ENCODE results near the gene ELAVL1. TPM values are rescaled to one million over a fixed set of nuclear protein-coding genes. Genes with fewer than 3 reads are reported as not detected.

Gene ELAVL1
- total and polyA plus RNA-seq, 2 of the 13 experiments (the other 11 are each of a cell fraction or from before 2014, with no cell fraction given): 27.9 to 38.4 TPM

GRCh38 chr19:7943444-7944176 lies 61.8 kb downstream of the ELAVL1 start, which contains the start of gene TIMM44 (continued):
- TF ChIP-seq, protein P1, sequence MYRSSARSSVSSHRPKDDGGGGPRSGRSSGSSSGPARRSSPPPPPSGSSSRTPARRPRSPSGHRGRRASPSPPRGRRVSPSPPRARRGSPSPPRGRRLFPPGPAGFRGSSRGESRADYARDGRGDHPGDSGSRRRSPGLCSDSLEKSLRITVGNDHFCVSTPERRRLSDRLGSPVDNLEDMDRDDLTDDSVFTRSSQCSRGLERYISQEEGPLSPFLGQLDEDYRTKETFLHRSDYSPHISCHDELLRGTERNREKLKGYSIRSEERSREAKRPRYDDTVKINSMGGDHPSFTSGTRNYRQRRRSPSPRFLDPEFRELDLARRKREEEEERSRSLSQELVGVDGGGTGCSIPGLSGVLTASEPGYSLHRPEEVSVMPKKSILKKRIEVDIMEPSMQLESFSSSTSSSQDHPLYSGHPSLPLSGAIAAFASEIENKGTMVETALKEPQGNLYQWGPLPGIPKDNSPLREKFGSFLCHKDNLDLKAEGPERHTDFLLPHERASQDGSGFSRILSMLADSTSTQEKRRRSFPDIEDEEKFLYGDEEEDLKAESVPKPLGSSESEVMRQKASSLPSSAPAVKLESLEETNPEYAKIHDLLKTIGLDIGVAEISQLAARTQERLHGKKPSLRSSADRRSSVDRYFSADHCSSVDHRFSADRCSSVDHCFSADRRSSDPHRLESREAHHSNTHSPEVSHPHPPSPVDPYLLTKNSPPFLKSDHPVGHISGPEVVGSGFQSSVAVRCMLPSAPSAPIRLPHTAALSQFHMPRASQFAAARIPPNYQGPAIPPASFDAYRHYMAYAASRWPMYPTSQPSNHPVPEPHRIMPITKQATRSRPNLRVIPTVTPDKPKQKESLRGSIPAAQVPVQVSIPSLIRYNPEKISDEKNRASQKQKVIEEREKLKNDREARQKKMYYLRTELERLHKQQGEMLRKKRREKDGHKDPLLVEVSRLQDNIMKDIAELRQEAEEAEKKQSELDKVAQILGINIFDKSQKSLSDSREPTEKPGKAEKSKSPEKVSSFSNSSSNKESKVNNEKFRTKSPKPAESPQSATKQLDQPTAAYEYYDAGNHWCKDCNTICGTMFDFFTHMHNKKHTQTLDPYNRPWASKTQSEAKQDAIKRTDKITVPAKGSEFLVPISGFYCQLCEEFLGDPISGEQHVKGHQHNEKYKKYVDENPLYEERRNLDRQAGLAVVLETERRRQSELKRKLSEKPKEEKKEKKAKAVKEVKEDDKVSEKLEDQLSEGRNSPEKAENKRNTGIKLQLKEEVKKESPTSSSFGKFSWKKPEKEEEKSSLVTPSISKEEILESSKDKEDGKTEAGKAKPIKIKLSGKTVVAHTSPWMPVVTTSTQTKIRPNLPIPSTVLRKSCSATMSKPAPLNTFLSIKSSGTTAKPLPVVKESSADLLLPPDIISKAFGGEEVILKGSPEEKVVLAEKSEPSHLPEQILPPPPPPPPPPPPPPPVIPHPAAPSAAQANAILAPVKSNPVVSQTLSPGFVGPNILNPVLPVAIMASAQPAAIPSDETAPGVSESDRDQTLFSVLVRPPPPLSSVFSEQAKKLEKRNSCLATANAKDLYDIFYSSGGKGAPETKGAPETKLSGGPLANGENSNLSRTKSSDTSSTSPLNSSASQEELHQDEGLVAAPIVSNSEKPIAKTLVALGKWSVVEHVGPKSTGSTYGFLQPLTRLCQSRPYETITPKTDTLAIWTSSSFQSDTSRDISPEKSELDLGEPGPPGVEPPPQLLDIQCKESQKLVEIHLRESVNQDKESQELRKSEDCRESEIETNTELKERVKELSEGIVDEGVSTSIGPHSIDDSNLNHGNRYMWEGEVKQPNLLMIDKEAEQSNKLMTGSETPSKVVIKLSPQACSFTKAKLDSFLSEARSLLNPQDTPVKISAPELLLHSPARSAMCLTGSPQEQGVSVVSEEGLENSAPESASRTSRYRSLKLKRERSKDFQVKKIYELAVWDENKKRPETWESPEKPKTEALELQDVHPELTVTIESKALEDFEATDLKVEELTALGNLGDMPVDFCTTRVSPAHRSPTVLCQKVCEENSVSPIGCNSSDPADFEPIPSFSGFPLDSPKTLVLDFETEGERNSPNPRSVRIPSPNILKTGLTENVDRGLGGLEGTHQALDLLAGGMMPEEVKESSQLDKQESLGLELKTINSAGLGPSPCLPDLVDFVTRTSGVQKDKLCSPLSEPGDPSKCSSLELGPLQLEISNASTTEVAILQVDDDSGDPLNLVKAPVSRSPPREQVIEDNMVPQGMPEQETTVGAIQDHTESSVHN (CRISPR knock-in tag; IDR thresholded peaks at IDR 0.05): no peak
- no peak for TF ChIP-seq GPBP1L1 (CRISPR knock-in tag; IDR thresholded peaks at IDR 0.05)
- TF ChIP-seq, protein P2, sequence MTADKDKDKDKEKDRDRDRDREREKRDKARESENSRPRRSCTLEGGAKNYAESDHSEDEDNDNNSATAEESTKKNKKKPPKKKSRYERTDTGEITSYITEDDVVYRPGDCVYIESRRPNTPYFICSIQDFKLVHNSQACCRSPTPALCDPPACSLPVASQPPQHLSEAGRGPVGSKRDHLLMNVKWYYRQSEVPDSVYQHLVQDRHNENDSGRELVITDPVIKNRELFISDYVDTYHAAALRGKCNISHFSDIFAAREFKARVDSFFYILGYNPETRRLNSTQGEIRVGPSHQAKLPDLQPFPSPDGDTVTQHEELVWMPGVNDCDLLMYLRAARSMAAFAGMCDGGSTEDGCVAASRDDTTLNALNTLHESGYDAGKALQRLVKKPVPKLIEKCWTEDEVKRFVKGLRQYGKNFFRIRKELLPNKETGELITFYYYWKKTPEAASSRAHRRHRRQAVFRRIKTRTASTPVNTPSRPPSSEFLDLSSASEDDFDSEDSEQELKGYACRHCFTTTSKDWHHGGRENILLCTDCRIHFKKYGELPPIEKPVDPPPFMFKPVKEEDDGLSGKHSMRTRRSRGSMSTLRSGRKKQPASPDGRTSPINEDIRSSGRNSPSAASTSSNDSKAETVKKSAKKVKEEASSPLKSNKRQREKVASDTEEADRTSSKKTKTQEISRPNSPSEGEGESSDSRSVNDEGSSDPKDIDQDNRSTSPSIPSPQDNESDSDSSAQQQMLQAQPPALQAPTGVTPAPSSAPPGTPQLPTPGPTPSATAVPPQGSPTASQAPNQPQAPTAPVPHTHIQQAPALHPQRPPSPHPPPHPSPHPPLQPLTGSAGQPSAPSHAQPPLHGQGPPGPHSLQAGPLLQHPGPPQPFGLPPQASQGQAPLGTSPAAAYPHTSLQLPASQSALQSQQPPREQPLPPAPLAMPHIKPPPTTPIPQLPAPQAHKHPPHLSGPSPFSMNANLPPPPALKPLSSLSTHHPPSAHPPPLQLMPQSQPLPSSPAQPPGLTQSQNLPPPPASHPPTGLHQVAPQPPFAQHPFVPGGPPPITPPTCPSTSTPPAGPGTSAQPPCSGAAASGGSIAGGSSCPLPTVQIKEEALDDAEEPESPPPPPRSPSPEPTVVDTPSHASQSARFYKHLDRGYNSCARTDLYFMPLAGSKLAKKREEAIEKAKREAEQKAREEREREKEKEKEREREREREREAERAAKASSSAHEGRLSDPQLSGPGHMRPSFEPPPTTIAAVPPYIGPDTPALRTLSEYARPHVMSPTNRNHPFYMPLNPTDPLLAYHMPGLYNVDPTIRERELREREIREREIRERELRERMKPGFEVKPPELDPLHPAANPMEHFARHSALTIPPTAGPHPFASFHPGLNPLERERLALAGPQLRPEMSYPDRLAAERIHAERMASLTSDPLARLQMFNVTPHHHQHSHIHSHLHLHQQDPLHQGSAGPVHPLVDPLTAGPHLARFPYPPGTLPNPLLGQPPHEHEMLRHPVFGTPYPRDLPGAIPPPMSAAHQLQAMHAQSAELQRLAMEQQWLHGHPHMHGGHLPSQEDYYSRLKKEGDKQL (CRISPR knock-in tag; IDR thresholded peaks at IDR 0.05; ENCODE audit: low read depth): no peak
- TF ChIP-seq ZFYVE20 (CRISPR knock-in tag; IDR thresholded peaks at IDR 0.05; ENCODE audit: borderline replicate concordance, low read depth): 0 out of 2 replicates have a peak, but pooled peaks have one; percentile 30
- TF ChIP-seq ZNF34 (CRISPR knock-in tag; IDR thresholded peaks at IDR 0.05; ENCODE audit: borderline replicate concordance): peak; percentile 86; the same call in 1 of the 2 replicates
- TF ChIP-seq ZNF790 (CRISPR knock-in tag; IDR thresholded peaks at IDR 0.05; ENCODE audit: borderline replicate concordance): 0 out of 2 replicates have a peak, but pooled peaks have one; percentile 39
- TF ChIP-seq ZNF337 (CRISPR knock-in tag; IDR thresholded peaks at IDR 0.05; ENCODE audit: borderline replicate concordance, low read depth): 0 out of 2 replicates have a peak, but pooled peaks have one; percentile 28
- 0 out of 2 replicates have a peak, but pooled peaks have one; percentile 23 for TF ChIP-seq ZNF614 (CRISPR knock-in tag; IDR thresholded peaks at IDR 0.05; ENCODE audit: borderline replicate concordance)
- TF ChIP-seq, protein P3, sequence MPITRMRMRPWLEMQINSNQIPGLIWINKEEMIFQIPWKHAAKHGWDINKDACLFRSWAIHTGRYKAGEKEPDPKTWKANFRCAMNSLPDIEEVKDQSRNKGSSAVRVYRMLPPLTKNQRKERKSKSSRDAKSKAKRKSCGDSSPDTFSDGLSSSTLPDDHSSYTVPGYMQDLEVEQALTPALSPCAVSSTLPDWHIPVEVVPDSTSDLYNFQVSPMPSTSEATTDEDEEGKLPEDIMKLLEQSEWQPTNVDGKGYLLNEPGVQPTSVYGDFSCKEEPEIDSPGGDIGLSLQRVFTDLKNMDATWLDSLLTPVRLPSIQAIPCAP (CRISPR knock-in tag; IDR thresholded peaks at IDR 0.05; ENCODE audit: low read depth): no peak
- no peak for TF ChIP-seq ZSCAN20 (CRISPR knock-in tag; IDR thresholded peaks at IDR 0.05; ENCODE audit: borderline replicate concordance)
- TF ChIP-seq ZNF678 (CRISPR knock-in tag; IDR thresholded peaks at IDR 0.05): no peak; the same call in 1 of the 2 replicates
